Ectodermal cell (in vitro differentiated cells): Measurements from ENCODE around the gene TMEM163.
"Not testable (repeated sequence)": the region's sequence is repeated elsewhere in the genome, so short reads cannot be mapped to it uniquely, and the experiment has no call there.

Experiments used
- H3K27ac ChIP-seq: 2 replicates; pipeline ENCODE4 v1.7.0; 2013; ENCODE audit warnings: mild to moderate bottlenecking, low read depth, low read length; ENCODE audit not compliant: insufficient read depth, poor library complexity, severe bottlenecking
- H3K27me3 ChIP-seq: 2 replicates; pipeline ENCODE4 v1.7.0; 2013; ENCODE audit warnings: mild to moderate bottlenecking, low read length; ENCODE audit not compliant: insufficient read depth, control insufficient read depth, poor library complexity, severe bottlenecking
- H3K36me3 ChIP-seq: one replicate; pipeline ENCODE4 v1.7.0; 2013; ENCODE audit warnings: low read length; ENCODE audit not compliant: control insufficient read depth, insufficient read depth
- H3K4me1 ChIP-seq: one replicate; pipeline ENCODE4 v1.7.0; 2013; ENCODE audit warnings: low read length; ENCODE audit not compliant: control insufficient read depth, insufficient read depth
- H3K4me3 ChIP-seq: 2 replicates; pipeline ENCODE4 v1.7.0; 2013; ENCODE audit warnings: low read depth, low read length, control low read depth; ENCODE audit not compliant: insufficient read depth
- H3K9me3 ChIP-seq: 2 replicates; pipeline ENCODE4 v1.7.0; 2013; ENCODE audit warnings: mild to moderate bottlenecking, low read length, moderate library complexity; ENCODE audit not compliant: control insufficient read depth
- WGBS, 2 experiments: methylation state at CpG; one replicate each; pipeline ENCODE4 v1.1.7; 2013; ENCODE audit warnings: missing lambda C conversion rate in 2 of 2; 5-methylcytosine and 5-hydroxymethylcytosine counted together

Gene TMEM163

GRCh38 chr2:134623796-134624195 is 95.0 kb downstream of the TMEM163 start:
- no peak overlapping the region for H3K27ac ChIP-seq
- H3K4me1 ChIP-seq: no peaks in the 10 kb centered on the region
- no peaks in the 10 kb centered on the region for H3K9me3 ChIP-seq
- H3K36me3 ChIP-seq: no peaks in the 10 kb centered on the region
- 94 to 96% methylated on average over 3 of the region's 3 CpGs for WGBS, 2 experiments
- H3K4me3 ChIP-seq: no peak overlapping the region
- no peaks in the 10 kb centered on the region for H3K27me3 ChIP-seq

- Histone ChIP-seq H3K36me3 (no peaks in the 10 kb centered on the region), H3K27ac (no peak overlapping the region), H3K27me3 (no peaks in the 10 kb centered on the region), H3K4me3 (no peak overlapping the region), H3K4me1 (no peaks in the 10 kb centered on the region), H3K9me3 (no peaks in the 10 kb centered on the region)
- WGBS, 2 experiments: 70 to 94% methylated on average over 3 of the region's 3 CpGs
Observed at GRCh38 chr2:134623046-134623445, 95.8 kb downstream of the TMEM163 start.

DNA sequence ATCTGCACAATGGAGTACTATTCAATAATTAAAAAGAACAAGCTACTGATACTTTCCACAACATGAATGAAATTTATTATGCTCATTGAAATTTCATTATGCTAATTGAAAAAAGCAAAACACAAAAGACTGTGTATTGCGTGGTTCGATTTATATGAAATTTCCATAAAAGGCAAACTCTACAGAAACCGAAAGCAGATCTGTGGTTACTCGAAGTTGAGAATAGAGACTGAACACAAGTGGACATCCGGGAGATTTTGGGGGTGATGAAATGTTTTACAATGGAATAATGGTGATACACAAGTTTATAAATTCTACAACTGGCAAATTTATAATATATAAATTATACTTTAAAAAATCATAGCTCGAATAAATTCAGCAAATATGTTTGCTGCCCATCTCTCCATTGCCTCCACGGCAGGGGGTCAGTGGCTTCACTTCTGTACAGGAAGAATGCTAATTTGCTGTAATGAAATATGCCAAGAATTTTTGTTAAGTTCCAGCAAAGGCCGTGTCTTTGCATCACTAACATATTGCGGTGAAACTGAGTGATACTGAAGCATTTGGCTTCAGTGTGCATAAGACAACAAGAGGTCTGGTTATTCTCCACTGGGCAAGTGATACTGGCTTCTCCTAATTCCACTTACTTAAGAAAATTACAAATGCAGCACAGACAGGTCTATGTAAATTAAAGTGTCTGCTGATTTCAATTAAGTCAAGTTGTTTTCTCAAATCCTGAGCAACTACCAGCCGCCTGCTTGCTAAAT is 96.7 kb downstream of the TMEM163 start:
- no peaks in the 10 kb centered on the region for H3K27me3 ChIP-seq
- H3K4me3 ChIP-seq: no peak overlapping the region
- no peaks in the 10 kb centered on the region for H3K36me3 ChIP-seq
- 95 to 98% methylated on average over 9 to 10 of the region's 10 CpGs for WGBS, 2 experiments
- no peaks in the 10 kb centered on the region for H3K4me1 ChIP-seq
- H3K27ac ChIP-seq: no peak overlapping the region
- H3K9me3 ChIP-seq: no peaks in the 10 kb centered on the region

GRCh38 chr2:134619250-134619649 is 99.5 kb downstream of the TMEM163 start:
- no peak overlapping the region for H3K4me3 ChIP-seq

DNA sequence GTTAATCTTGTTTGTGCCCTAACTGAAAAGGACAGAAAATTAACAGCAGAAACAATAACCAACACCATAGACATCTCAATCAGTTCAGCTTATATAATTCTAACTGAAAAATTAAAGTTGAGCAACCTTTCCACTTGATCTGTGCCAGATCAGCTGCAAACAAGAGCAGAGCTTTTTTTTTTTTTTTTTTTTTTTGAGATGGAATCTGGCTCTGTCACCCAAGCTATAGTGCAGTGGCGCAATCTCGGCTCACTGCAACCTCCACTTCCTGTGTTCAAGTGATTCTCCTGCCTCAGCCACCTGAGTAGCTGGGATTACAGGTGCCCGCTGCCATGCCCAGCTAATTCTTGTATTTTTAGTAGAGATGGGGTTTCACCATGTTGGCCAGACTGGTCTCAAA is 103.3 kb downstream of the TMEM163 start:
- H3K36me3 ChIP-seq, H3K4me3 ChIP-seq, H3K4me1 ChIP-seq, H3K27me3 ChIP-seq, H3K9me3 ChIP-seq, H3K27ac ChIP-seq: not testable (repeated sequence)
- WGBS, 2 experiments: 91 to 94% methylated on average over 3 of the region's 3 CpGs

More at GRCh38 chr2:134619250-134619649, 99.5 kb downstream of the TMEM163 start:
- Histone ChIP-seq H3K4me1 (no peaks in the 10 kb centered on the region), H3K27ac (no peak overlapping the region), H3K9me3 (no peaks in the 10 kb centered on the region), H3K36me3 (no peaks in the 10 kb centered on the region), H3K27me3 (no peaks in the 10 kb centered on the region)
- WGBS, 2 experiments: 91 to 95% methylated on average over 4 of the region's 4 CpGs

DNA sequence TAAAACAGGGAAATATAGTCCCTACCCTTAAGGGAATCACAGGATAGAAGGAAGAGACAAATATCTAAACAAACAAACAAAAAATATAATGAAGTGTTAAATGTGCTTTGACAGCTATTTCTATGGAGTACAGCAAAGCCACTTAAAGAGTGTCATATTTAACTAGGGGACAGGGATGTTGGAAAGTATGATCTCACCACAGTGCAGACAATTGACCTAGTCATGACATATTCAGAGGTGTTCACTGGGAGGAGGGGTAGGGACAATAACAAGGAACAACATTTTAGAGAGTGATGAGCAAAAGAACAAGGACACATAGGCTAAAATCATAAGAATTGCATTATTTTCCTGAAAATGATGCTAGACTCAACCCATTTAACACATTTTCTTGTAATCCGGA is 107.5 kb downstream of the TMEM163 start:
- Histone ChIP-seq H3K36me3 (no peaks in the 10 kb centered on the region), H3K9me3 (peaks cover 4% of the 10 kb centered on the region), H3K4me1 (no peaks in the 10 kb centered on the region), H3K27ac (no peak overlapping the region), H3K27me3 (no peaks in the 10 kb centered on the region), H3K4me3 (no peak overlapping the region)
- WGBS, 2 experiments: 94 to 95% methylated on average over 1 of the region's 1 CpG

- H3K4me1 ChIP-seq: no peaks in the 10 kb centered on the region
- 89 to 92% methylated on average over 2 of the region's 2 CpGs for WGBS, 2 experiments
- H3K36me3 ChIP-seq: no peaks in the 10 kb centered on the region
- H3K9me3 ChIP-seq: peaks cover 4% of the 10 kb centered on the region
- no peak overlapping the region for H3K4me3 ChIP-seq
- no peaks in the 10 kb centered on the region for H3K27me3 ChIP-seq
- H3K27ac ChIP-seq: no peak overlapping the region
Observed at GRCh38 chr2:134610871-134611270, 107.9 kb downstream of the TMEM163 start.

DNA sequence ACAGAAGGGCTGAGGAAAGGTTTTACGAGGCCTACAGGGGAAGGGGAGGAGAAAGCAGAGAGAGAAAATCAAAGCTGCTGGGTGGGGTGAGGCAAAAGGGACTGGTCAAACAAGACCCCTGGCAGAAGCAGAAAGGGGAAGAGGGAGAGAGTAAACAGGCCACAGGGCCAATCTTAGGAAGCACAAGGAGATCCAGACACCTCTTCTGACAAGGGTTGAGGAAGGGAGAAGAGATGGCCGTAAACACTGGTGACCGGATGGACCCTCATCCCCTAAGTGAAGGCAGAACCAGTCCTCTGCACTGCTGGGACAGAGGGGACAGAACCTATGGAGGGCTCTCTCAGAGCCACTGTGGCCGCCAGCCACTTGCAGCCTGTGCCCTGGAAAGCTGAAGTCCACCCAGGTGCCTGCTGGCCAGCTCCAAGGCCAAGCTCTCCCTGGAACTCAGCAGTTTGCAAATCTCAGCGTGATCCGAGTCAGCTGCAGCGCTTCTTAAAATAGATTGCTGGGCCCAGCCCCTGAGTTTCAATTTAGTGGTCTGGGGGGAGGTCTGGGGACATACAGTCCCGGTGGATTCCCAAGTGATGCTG is 108.8 kb downstream of the TMEM163 start:
- H3K27ac ChIP-seq: no peak overlapping the region
- no peak overlapping the region for H3K4me3 ChIP-seq
- H3K27me3 ChIP-seq: no peaks in the 10 kb centered on the region
- WGBS, 2 experiments: 90% methylated on average over 8 of the region's 8 CpGs
- no peaks in the 10 kb centered on the region for H3K36me3 ChIP-seq
- H3K9me3 ChIP-seq: peaks cover 4% of the 10 kb centered on the region
- no peaks in the 10 kb centered on the region for H3K4me1 ChIP-seq

DNA sequence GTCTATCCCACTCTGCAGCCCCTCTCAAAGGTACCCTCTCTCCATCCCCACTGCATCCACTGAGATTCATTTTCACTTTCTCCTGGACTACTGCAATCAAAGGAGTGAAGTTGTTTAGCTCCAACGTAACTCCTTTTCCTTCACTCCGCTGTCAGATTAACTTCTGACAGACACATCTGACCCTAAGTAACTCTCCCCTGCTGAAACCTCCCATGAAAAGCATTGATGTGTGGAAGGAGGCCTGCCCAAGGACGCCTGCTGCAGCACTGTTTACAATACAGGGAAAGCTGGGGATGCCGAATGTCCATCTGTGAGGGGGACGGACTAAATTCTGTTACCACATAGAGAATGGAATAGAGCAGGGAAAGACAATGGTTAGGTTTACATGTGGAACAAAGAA is 114.8 kb downstream of the TMEM163 start:
- H3K4me3 ChIP-seq: no peak overlapping the region
- no peaks in the 10 kb centered on the region for H3K36me3 ChIP-seq
- no peaks in the 10 kb centered on the region for H3K27me3 ChIP-seq
- WGBS, 2 experiments: 28 to 30% methylated on average over 5 of the region's 5 CpGs
- H3K27ac ChIP-seq: no peak overlapping the region
- peaks cover 8% of the 10 kb centered on the region for H3K4me1 ChIP-seq
- no peaks in the 10 kb centered on the region for H3K9me3 ChIP-seq

DNA sequence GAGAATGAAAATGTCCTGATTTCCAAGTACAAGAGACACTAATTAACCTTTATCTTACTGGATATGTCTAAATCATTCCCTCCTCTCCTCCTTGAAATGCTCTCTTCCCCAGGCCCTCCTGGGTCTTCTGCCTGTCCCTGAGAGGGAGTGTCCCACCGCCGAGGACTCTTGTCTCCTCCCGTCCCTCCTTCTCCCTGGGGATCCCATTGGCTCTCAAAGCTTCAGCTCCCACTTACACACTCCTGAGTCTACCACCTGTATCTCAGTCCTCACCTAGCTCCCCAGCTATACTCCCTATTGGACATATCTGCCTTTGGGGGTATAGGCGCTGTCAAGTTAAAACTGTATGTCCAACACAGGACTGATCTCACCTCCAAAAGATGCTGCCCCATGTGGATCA is 116.1 kb downstream of the TMEM163 start:
- Histone ChIP-seq H3K27ac (no peak overlapping the region), H3K27me3 (no peaks in the 10 kb centered on the region), H3K9me3 (no peaks in the 10 kb centered on the region), H3K36me3 (no peaks in the 10 kb centered on the region), H3K4me1 (peaks cover 8% of the 10 kb centered on the region), H3K4me3 (no peak overlapping the region)
- 90 to 96% methylated on average over 4 of the region's 4 CpGs for WGBS, 2 experiments
